ENCODE measurements around the gene SSX5.

GRCh38 chrX:48153769-48154168 is 42.8 kb downstream of the SSX5 start:
- TF ChIP-seq EZH2 (IDR thresholded peaks at IDR 0.05; ENCODE audit: borderline replicate concordance, low read depth, low read length, severe bottlenecking) (no peak), CTCF (IDR thresholded peaks at IDR 0.05; ENCODE audit: extremely low read depth in 1 of 2, insufficient read depth in 1 of 2, low read depth in 1 of 2, low read length in 2 of 2) (no peak), MYC (IDR thresholded peaks at IDR 0.05; ENCODE audit: low read depth, low read length) (no peak), POLR2A (IDR thresholded peaks at IDR 0.05; ENCODE audit: low read depth, low read length) (no peak), POLR2AphosphoS5 (IDR thresholded peaks at IDR 0.05; ENCODE audit: insufficient read depth, low read depth, low read length) (no peak), JUN (IDR thresholded peaks at IDR 0.05; ENCODE audit: borderline replicate concordance, insufficient read depth, insufficient read length, low read depth) (no peak)

Measured in endothelial cell of umbilical vein (primary cell).